ENCODE data around the gene CCDC141.

Gene CCDC141

GRCh38 chr2:178874529-178875240 lies 175.3 kb downstream of the CCDC141 start:
- DNase-seq (ENCODE audit: low read depth in 1 of 2, low spot score in 1 of 2): no peak
- TF ChIP-seq GABPA (IDR thresholded peaks at IDR 0.05; ENCODE audit: low read depth): no peak
- no peak for TF ChIP-seq SPI1 (IDR thresholded peaks at IDR 0.05; ENCODE audit: borderline replicate concordance, low read depth)
- TF ChIP-seq CTCF (IDR thresholded peaks at IDR 0.05; ENCODE audit: insufficient read depth, low read length): no peak
- TF ChIP-seq REST (IDR thresholded peaks at IDR 0.05; ENCODE audit: insufficient replicate concordance, low read depth): no peak
- no peak for TF ChIP-seq POLR2AphosphoS5 (IDR thresholded peaks at IDR 0.05; ENCODE audit: low read depth)
- no peak overlapping the region for H3K27ac ChIP-seq (replicated peaks)
- H3K27me3 ChIP-seq (ENCODE audit: insufficient read depth, poor library complexity, severe bottlenecking): peaks cover 2% of the 10 kb centered on the region
- no peak overlapping the region for H3K4me3 ChIP-seq (replicated peaks; ENCODE audit: insufficient read depth, low read length)

- Histone ChIP-seq H3K4me3 (replicated peaks; ENCODE audit: insufficient read depth, low read length) (no peak overlapping the region), H3K27ac (replicated peaks) (no peak overlapping the region), H3K27me3 (ENCODE audit: insufficient read depth, poor library complexity, severe bottlenecking) (peaks cover 2% of the 10 kb centered on the region)
- no peak for DNase-seq (ENCODE audit: low read depth in 1 of 2, low spot score in 1 of 2)
- no peak for TF ChIP-seq CTCF (IDR thresholded peaks at IDR 0.05; ENCODE audit: insufficient read depth, low read length)
- TF ChIP-seq REST (IDR thresholded peaks at IDR 0.05; ENCODE audit: insufficient replicate concordance, low read depth): no peak
- TF ChIP-seq GABPA (IDR thresholded peaks at IDR 0.05; ENCODE audit: low read depth): no peak
- TF ChIP-seq POLR2AphosphoS5 (IDR thresholded peaks at IDR 0.05; ENCODE audit: low read depth): no peak
- no peak for TF ChIP-seq SPI1 (IDR thresholded peaks at IDR 0.05; ENCODE audit: borderline replicate concordance, low read depth)
Observed at GRCh38 chr2:178873912-178874311, 176.0 kb downstream of the CCDC141 start.

GRCh38 chr2:178871536-178871935 lies 178.4 kb downstream of the CCDC141 start:
- DNase-seq (ENCODE audit: low read depth in 1 of 2, low spot score in 1 of 2): no peak
- TF ChIP-seq SPI1 (IDR thresholded peaks at IDR 0.05; ENCODE audit: borderline replicate concordance, low read depth): no peak
- no peak for TF ChIP-seq POLR2AphosphoS5 (IDR thresholded peaks at IDR 0.05; ENCODE audit: low read depth)
- TF ChIP-seq CTCF (IDR thresholded peaks at IDR 0.05; ENCODE audit: insufficient read depth, low read length): no peak
- TF ChIP-seq REST (IDR thresholded peaks at IDR 0.05; ENCODE audit: insufficient replicate concordance, low read depth): no peak
- no peak for TF ChIP-seq GABPA (IDR thresholded peaks at IDR 0.05; ENCODE audit: low read depth)
- Histone ChIP-seq H3K4me3 (replicated peaks; ENCODE audit: insufficient read depth, low read length) (no peak overlapping the region), H3K27ac (replicated peaks) (no peak overlapping the region), H3K27me3 (ENCODE audit: insufficient read depth, poor library complexity, severe bottlenecking) (peaks cover 3% of the 10 kb centered on the region)
